Islet precursor cell (in vitro differentiated cells): ENCODE measurements around the gene TMEM51.
"Not testable (repeated sequence)": the region's sequence is repeated elsewhere in the genome, so short reads cannot be mapped to it uniquely, and the experiment has no call there.

Experiments
- DNase-seq: peaks from one replicate; pipeline ENCODE4 v3.0.0-alpha.2; 2018

Gene TMEM51

GRCh38 chr1:15155888-15156741 is 2.6 kb downstream of the TMEM51 start:
- no peak for DNase-seq

- no peak for DNase-seq
Measured at GRCh38 chr1:15156807-15157380, 3.3 kb downstream of the TMEM51 start.

GRCh38 chr1:15157524-15158399 is 4.2 kb downstream of the TMEM51 start:
- no peak for DNase-seq

- DNase-seq, result no peak
Measured at GRCh38 chr1:15158506-15159165, 5.1 kb downstream of the TMEM51 start.

- no peak for DNase-seq
Measured at GRCh38 chr1:15159166-15159555, 5.6 kb downstream of the TMEM51 start.

GRCh38 chr1:15160626-15161025 is 7.1 kb downstream of the TMEM51 start:
- DNase-seq, result no peak

- no peak for DNase-seq
Measured at GRCh38 chr1:15167386-15167785, 13.8 kb downstream of the TMEM51 start.

GRCh38 chr1:15168479-15168878 is 14.9 kb downstream of the TMEM51 start:
- peak; percentile 74 for DNase-seq

- DNase-seq, result no peak
Measured at GRCh38 chr1:15170071-15170470, 16.5 kb downstream of the TMEM51 start.

GRCh38 chr1:15171271-15171908 is 17.8 kb downstream of the TMEM51 start:
- no peak for DNase-seq

- no peak for DNase-seq
Measured at GRCh38 chr1:15172405-15173259, 19.1 kb downstream of the TMEM51 start.

GRCh38 chr1:15173863-15174614 is 20.5 kb downstream of the TMEM51 start:
- DNase-seq, result no peak

- DNase-seq, result no peak
Measured at GRCh38 chr1:15174615-15174983, 21.1 kb downstream of the TMEM51 start.

GRCh38 chr1:15175324-15176094 is 22.0 kb downstream of the TMEM51 start:
- not testable (repeated sequence) for DNase-seq

GRCh38 chr1:15176120-15176519 is 22.6 kb downstream of the TMEM51 start:
- no peak for DNase-seq

- DNase-seq, result no peak
Measured at GRCh38 chr1:15176898-15177665, 23.5 kb downstream of the TMEM51 start.

- DNase-seq, result no peak
Measured at GRCh38 chr1:15177710-15178166, 24.2 kb downstream of the TMEM51 start.

- peak; percentile 70 for DNase-seq
Measured at GRCh38 chr1:15178571-15179484, 25.3 kb downstream of the TMEM51 start.
